Measurements from ENCODE around the gene PIGK. TPM values are rescaled to one million over a fixed set of nuclear protein-coding genes. Genes with fewer than 3 reads are reported as not detected.

PIGK gene
- total RNA-seq, 4 donors from 2014 or later = 15.4 to 21.6 (median 19.9) TPM

DNA sequence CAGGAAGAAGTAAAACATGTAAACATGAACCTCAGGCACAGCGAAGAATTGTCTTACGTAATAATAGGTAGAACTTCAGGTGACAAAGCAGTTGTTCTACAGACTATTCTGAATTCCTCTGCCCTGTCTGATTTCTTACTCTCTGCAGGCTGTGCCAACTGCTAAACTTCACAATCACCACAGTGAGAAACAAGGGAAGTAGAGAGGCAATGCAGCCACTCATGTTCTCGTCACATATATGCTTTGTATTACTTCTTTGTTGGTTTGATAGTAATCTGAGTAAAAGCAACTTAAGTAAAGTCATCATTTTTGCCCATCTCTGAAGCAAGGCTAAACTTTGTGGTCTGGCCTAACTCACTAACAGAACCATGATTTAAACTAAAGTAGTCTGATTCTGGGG lies 21.9 kb downstream of the PIGK start:
- TF ChIP-seq, protein P1, sequence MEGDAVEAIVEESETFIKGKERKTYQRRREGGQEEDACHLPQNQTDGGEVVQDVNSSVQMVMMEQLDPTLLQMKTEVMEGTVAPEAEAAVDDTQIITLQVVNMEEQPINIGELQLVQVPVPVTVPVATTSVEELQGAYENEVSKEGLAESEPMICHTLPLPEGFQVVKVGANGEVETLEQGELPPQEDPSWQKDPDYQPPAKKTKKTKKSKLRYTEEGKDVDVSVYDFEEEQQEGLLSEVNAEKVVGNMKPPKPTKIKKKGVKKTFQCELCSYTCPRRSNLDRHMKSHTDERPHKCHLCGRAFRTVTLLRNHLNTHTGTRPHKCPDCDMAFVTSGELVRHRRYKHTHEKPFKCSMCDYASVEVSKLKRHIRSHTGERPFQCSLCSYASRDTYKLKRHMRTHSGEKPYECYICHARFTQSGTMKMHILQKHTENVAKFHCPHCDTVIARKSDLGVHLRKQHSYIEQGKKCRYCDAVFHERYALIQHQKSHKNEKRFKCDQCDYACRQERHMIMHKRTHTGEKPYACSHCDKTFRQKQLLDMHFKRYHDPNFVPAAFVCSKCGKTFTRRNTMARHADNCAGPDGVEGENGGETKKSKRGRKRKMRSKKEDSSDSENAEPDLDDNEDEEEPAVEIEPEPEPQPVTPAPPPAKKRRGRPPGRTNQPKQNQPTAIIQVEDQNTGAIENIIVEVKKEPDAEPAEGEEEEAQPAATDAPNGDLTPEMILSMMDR (IDR thresholded peaks at IDR 0.05; ENCODE audit: low read depth) = no peak

DNA sequence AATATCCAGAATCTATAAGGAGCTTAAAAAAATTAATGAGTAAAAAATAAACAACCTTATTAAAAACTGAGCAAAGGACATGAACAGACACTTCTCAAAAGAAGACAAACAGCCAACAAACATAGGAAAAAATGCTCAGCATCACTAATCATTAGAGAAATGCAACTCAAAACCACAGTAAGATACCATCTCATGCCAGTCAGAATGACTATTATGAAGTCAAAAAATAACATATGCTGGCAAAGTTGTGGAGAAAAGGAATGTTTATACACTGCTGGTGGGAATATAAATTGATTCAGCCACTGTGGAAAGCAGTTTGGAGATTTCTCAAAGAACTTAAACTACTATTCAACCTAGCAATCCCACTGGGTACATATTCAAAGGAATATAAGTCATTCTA lies 25.3 kb downstream of the PIGK start:
- TF ChIP-seq, protein P1 (IDR thresholded peaks at IDR 0.05; ENCODE audit: low read depth) = no peak

DNA sequence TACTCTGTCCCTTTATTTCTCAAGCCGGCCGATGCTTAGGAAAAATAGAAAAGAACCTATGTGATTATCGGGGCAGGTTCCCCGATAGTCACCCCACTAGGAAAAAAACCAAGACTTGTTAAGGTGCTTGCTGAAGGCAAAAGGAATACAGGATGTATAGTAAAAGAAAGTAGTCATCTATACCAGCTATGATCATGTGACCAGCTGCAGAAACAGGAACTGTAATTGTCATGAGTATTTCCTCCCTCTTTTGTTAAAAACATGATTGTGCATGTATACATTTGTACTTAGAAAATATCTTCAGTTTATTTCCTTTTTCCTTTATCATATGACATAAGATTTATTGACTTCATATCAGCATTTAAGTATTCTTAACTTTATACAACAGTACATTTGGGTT lies 30.5 kb downstream of the PIGK start:
- TF ChIP-seq, protein P1 (IDR thresholded peaks at IDR 0.05; ENCODE audit: low read depth) = no peak

- TF ChIP-seq, protein P1 (IDR thresholded peaks at IDR 0.05; ENCODE audit: low read depth) = no peak
Observed at GRCh38 chr1:77182083-77182482, 37.1 kb downstream of the PIGK start.

- TF ChIP-seq, protein P1 (IDR thresholded peaks at IDR 0.05; ENCODE audit: low read depth) = no peak
Observed at GRCh38 chr1:77179632-77180031, 39.6 kb downstream of the PIGK start.

- TF ChIP-seq, protein P1 (IDR thresholded peaks at IDR 0.05; ENCODE audit: low read depth) = no peak
Observed at GRCh38 chr1:77175230-77175844, 43.9 kb downstream of the PIGK start.

DNA sequence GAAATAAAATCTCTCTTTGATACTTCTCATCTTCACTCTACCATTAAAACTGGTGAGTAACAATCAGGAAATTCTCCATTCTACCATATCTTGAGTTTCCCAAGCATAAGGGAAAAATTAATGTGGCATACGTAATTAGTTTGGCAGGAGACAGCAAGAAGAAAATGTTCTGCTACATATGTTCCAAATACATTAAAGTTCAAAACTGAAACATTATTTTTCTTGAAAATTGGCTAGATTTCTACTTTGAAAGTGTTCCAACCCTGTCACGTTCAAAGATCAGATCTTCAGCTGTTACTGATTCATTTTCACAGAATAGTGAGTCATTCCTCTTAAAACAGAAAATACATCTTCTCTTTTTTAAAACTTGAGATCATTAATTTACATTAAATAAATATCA lies 48.5 kb downstream of the PIGK start:
- TF ChIP-seq, protein P1 (IDR thresholded peaks at IDR 0.05; ENCODE audit: low read depth) = no peak

All from subcutaneous adipose tissue (tissue), 4 donors.